SK-N-MC (cell line): ENCODE measurements around the gene H1-8.
"Not testable (repeated sequence)": the region's sequence is repeated elsewhere in the genome, so short reads cannot be mapped to it uniquely, and the experiment has no call there.

ENCODE experiments used
- EZH2 ChIP-seq: fragments of 200-600 bp; sonication (generic); IDR thresholded peaks from one replicate; pipeline ENCODE4 v1.6.1; 2017; ENCODE audit warnings: antibody characterized with exemption
- FOXP2 ChIP-seq: optimal IDR thresholded peaks from 2 replicates; pipeline ENCODE3; 2011; ENCODE audit warnings: mild to moderate bottlenecking, moderate library complexity; ENCODE audit not compliant: insufficient read depth; ENCODE audit errors: extremely low read length, control extremely low read depth
- POLR2AphosphoS5 ChIP-seq: IDR thresholded peaks from 2 replicates; pipeline ENCODE4 v1.6.1; 2012; ENCODE audit warnings: mild to moderate bottlenecking, low read depth, low read length, borderline replicate concordance

DNA sequence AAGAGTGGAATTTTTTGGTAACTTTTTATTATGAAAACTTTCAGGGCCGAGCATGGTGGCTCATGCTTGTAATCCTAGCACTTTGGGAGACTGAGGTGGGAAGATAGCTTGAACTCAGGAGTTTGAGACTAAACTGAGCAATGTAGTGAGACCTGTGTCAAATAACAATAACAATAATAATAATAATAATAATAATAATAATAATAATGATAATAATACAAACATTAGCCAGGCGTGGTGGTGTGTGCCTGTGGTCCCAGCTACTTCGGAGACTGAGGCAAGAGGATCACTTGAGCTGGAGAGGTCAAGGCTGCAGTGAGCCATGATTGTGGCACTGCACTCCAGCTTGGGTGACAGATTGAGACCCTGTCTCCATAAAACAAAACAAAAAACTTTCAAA, 3.0 kb downstream of the H1-8 start:
- TF ChIP-seq POLR2AphosphoS5, EZH2, FOXP2: not testable (repeated sequence)
